CD4-positive, alpha-beta T cell treated with Interleukin-21 for 1 hour (primary cell): ENCODE results near the gene FTO.

Experiments
- DNase-seq: peaks from one replicate; pipeline ENCODE4 v3.0.0-alpha.2; 2020

FTO gene

DNA sequence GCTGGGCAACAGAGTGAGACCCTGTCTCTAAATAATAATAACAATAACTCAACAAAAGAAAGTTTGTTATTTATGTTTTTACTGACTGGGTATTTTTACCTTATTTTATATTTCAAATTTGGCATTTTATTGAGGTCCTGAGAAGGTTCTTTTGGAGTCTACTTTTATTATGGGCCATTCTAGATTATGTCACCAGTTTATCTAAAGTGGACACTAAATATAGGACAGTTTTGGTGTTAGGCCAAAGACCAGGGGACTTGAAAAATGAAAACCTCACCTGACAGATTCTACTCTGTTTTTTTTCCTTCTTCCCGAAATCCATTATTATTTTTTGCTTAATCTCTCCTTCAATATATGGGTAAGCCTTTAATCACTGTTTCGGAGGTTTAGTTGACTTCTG, 8.1 kb downstream of the FTO start:
- no peak for DNase-seq

- DNase-seq: no peak
These were observed 9.6 kb downstream of the FTO start for GRCh38 chr16:53713403-53714204.

DNA sequence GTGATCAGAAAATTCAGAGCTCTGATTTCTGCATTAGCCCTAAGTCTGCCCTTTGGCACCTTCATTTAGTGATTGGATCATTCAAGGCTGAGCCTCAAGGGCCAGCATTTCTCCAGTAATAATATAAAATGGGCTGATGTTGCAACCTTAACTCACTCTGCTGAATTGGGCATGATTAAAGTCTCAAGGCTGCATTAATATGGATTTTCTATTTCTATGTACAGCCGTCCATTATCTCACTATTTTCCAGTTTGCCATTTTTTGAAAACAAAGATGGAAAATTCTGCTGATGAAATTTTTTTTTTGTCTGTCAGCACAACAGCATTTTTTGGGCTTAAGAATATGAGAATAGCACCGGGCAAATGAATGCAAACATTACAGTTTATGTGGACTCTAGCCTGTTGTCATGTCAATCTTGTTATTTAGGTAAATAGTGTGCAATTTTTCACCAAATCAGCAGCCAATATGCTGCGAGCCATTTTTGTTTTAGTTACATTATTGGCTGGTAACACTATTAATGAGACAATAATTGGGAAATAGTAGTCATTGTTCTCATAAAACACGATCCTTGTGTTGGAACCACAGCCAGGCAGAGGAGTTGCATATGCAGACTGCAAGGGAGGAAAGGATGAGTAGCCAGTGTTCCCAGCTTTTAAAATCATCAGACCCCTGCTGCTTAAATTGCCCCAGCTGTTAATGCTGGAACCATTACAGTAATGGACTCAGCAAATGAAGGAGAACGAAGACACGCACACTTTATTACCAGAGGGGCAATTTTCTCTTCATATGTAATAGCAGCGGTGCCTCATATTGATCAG, 10.5 kb downstream of the FTO start:
- no peak for DNase-seq

- no peak for DNase-seq
These were observed 11.0 kb downstream of the FTO start for GRCh38 chr16:53715023-53715384.

GRCh38 chr16:53717577-53717976, 13.6 kb downstream of the FTO start:
- no peak for DNase-seq

DNA sequence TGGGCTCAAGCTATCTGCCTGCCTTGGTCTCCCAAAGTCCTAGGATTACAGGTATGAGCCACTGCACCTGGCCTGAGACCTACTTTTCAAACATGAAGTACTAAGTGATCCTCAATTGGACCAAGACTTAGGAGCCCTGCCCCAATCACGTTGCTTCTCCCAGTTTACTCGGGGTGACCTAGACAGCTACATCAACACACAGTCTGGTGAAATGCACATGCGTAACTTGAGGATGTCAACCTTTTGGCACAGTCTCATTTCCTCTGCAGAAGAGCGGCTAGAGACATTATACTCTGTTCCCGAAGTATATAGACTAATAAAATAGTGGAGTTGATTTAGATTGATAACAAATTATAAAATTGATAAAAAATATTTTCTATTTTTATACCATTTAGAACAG, 17.1 kb downstream of the FTO start:
- no peak for DNase-seq

- no peak for DNase-seq
These were observed 22.7 kb downstream of the FTO start for GRCh38 chr16:53726625-53727024.

DNA sequence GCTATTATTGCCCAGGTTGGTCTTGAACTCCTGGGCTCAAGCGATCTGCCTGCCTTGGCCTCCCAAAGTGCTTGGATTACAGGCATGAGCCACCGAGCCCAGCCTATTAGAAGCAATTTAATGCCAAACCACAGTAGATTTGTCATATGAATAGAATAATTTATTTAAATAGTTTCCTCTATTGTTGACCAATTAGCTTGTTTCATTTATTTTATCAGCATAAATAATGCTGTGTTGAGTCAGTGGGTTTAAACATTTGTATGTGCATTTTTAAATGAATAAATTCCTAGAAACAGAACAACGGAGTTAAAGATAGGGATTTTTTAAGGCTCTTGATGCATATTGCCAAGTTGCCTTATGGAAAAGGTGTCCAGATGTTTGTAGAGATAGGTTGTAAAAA, 26.7 kb downstream of the FTO start:
- no peak for DNase-seq

DNA sequence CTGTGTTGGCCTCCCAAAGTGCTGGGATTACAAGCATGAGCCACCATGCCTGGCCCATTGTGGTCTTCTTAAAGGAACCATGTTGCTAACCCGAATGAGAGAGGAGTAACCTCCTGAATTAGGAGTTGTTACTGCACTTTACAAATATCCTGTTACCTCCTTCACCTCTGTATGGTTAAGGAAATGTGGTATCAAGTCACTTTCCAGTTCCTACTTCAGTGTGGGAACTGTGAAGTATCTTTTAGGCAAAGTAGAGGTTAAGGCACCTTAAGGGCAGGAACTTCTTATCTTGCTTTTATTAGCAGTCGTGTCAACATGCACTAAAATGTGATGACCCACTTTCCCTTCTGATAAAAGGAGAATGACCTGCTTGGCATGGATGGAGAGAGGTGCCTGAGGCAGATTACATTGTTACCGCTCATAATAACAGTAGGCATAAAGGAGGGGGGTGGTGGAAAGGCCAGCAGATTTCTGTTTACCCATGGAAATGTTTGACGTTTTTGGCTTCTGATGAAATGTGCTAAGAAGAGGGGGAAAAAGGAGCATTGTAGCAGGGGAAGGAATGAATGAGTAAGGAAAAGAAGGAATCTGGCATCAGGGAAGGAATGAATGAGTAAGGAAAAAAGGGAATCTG, 28.5 kb downstream of the FTO start:
- DNase-seq: no peak

GRCh38 chr16:53734908-53735307, 31.0 kb downstream of the FTO start:
- no peak for DNase-seq

GRCh38 chr16:53736297-53736696, 32.3 kb downstream of the FTO start:
- DNase-seq: no peak

DNA sequence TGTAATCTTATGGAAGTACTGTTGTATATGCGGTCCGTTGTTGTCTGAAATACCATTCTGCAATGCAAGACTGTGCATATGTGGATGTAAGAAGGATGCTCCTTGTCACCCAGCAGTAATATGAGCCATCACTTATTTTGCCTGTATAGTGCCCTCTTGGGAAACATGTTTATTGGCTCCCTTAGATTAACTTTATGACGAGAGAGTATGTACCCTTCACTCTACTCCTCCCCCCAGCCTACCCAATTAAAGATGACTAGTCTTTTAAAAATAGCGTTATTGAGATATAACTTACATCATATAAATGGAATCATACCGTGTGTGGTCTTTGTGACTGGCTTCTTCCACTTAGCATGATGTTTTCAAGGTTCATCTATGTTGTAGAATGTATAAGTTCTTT, 33.6 kb downstream of the FTO start:
- no peak for DNase-seq

GRCh38 chr16:53740476-53740875, 36.5 kb downstream of the FTO start:
- DNase-seq: no peak

GRCh38 chr16:53740933-53741531, 37.1 kb downstream of the FTO start:
- DNase-seq: no peak

DNA sequence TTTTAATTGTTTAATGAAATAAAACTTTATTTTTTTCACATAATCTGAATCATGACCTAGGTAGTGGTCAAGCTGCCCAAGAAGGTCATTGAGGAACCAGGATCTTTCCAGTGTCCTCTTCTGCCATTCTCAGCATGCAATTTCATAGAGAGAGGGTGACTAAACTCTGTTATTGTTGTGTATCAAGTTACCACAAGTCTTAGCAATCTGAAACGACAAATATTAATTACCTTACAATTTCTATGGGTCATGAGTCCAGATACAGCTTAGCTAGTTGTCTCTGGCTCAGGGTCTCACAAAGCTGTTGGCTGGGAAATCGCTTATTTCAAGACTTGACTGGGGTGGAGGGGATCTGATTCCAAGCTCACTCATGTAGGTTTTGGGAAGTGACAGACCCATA, 37.6 kb downstream of the FTO start:
- DNase-seq: no peak

GRCh38 chr16:53743149-53743566, 39.2 kb downstream of the FTO start:
- peak; percentile 22 for DNase-seq

DNA sequence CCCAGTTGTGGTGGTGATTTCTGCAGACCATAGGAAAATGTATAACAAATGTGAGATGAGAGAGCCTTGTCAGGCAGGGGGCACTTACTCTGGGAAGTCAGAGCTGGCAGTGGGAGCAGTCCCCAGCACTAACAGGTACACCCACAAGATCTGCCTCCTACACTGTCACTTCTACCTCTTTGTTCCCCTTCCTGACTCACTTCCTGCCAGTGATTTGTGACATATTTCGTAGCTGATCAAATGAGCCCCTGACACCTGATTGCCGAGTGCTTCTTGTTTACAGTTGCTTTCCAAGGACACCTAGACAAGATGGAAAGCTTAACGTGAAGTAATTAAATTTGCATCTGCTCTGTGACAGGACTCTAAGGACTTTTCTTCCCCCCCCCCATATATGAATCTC, 40.5 kb downstream of the FTO start:
- peak; percentile 31 for DNase-seq

GRCh38 chr16:53745086-53745485, 41.1 kb downstream of the FTO start:
- no peak for DNase-seq

GRCh38 chr16:53745753-53746266, 41.9 kb downstream of the FTO start:
- DNase-seq: no peak

DNA sequence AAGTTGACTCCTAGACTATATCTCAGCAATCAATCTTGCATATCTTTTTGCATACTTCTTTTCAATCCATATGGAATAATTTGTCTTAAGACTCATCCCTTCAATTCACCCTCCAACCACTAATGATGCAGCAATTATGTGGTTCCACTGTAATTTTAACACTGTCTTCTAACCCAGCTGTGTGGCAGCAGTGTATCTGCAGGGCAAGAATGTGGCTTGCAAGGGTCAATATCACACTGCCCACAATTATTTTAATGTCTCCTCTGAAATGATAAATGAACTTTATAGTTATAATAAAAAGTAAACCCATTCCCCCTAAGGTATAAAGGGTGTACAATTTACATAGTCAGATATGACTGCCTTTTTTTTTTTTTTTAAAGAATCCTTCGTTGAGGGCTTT, 48.6 kb downstream of the FTO start:
- no peak for DNase-seq

DNA sequence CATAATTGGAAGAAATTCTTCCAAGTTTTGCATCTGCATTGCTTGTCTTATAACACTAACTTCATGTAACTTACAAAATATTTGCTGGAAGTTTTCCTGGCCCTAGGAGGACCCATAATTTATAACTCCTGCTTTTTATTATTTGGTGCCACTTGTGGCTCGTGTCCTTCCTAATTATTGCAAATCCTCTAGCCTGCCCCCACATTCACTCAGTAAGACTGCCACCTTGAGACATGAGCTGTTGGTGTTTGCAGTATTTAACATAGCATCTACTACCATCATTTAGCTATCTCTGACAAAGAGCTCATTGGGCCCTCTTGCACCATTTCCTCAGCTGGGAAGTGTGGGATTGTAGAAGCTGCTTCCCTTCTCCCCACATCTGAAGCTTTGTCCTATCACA, 49.5 kb downstream of the FTO start:
- no peak for DNase-seq

DNA sequence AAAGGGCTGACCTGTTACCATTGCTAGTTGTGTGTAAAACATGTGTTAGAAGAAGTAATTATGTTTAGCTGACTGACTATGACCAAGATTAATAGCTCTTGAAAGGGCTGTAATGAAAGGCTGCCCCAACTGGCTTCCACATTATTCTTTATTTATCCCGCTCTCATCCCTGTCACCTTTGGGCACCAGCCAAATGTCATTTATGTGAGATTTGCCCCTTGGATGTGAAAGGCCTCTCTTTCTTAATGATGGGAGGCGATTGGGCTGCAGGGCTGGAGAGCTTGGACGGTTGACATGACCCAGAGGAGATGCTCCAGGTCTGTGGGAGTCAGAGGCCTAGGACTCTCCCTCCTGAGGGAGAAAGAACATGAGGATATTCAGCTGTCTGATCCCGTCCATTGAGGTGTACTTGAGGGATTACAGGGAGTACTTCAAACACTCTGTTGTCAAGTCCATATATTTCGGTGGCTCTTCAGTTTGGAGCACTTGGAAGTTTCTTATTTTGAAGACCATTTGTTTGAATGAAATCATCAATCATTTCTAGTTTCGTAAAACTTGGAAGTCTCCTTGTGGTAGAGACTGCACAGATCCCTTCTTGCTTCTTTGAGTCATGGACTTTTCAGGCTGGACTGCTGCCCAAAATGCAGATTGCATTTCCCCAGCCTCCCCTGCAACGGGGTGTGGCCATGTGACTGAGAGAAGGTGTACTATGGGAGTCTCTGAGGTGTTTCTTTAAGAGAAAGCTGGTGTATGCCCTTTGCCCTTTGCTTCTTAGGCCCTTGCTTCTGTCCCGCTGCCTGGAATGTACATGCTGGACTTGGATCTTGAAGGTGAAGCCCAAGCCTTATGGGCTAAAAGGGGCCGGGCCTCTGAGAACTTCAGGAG, 51.3 kb downstream of the FTO start:
- DNase-seq: no peak
